ENCODE data around the gene TMEM154. TPM values are rescaled to one million over a fixed set of nuclear protein-coding genes. Genes with fewer than 3 reads are reported as not detected.

Gene TMEM154
- total RNA-seq, 4 donors from 2014 or later = 41.2 to 83.1 (median 60.5) TPM

DNA sequence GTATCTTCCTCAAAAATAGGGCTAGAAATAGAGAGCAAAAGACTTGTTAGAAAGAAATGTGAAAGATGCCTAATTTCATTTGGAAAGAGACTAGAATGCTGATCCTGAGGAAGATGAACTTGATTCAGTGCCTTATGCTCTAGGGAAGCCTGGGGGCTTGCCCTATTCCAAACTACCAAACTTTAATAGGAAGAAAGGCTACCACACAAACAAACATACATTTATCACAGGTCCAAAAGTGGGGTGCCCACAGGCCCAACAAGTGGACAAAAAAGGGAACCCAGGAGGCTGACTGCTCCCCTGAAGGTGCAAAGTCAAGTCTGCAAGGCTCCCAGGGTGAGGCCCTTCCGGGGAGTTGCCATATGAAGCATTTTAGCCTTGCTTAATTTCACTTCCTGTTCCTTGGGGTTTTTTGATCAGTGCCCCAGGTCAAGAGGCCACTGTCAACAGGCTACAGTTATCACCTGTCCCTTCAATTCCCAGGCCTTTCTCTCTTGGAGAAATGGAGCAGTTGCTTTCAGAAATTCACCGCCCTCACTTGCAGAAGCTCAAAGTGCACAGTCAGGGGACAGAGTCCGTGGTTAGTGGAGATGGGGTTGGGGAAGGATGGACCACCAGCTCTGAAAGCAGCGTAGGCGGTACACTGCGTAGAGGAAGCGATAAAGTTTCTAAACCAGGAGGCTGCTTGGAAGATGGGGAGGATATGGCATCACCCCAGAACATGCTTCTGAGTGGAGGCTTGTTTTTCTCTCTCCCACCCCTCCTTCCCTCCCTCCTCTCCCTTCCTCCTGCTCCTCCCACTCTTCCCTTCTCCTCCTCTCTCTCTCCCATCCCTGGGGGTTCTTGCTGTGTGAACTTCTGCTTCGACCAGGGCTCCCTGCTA is 36.4 kb downstream of the TMEM154 start:
- no peak overlapping the region for H3K27ac ChIP-seq
- no peaks in the 10 kb centered on the region for H3K9me3 ChIP-seq
- TF ChIP-seq CTCF (IDR thresholded peaks at IDR 0.05) = no peak
- TF ChIP-seq POLR2A (IDR thresholded peaks at IDR 0.05) = no peak
- H3K27me3 ChIP-seq = no peaks in the 10 kb centered on the region
- no peak overlapping the region for H3K4me3 ChIP-seq
- 79 to 86% methylated on average over 8 of the region's 8 CpGs for WGBS, 2 donors
- intact Hi-C loops (cut with DNase I) = loop anchor here (5.0 kb wide), 1 partner anchor 141 kb away; no protein-coding TSS in a partner anchor
- H3K36me3 ChIP-seq = peaks cover 0 to 86% (median 0%) of the 10 kb centered on the region in 3 donors
- no peak for DNase-seq
- H3K4me1 ChIP-seq = peaks cover 0 to 19% (median 0%) of the 10 kb centered on the region in 3 donors

- 54 to 56% methylated on average over 8 of the region's 8 CpGs for whole genome bisulfite sequencing, 2 donors
- Histone ChIP-seq H3K4me3 (no peak overlapping the region), H3K36me3 (peaks cover 0 to 87% (median 4%) of the 10 kb centered on the region in 3 donors), H3K9me3 (no peaks in the 10 kb centered on the region), H3K27me3 (no peaks in the 10 kb centered on the region), H3K27ac (no peak overlapping the region), H3K4me1 (peaks cover 0 to 8% (median 0%) of the 10 kb centered on the region in 3 donors)
- no peak for DNase-seq
- intact Hi-C loops (cut with DNase I) = loop anchor here (5.0 kb wide), 1 partner anchor 138 kb away; no protein-coding TSS in a partner anchor
- TF ChIP-seq POLR2A (IDR thresholded peaks at IDR 0.05) (no peak), CTCF (IDR thresholded peaks at IDR 0.05) (peak; percentile 31 to 69 (median 52))
These were observed 39.5 kb downstream of the TMEM154 start for GRCh38 chr4:152640058-152640921.

- TF ChIP-seq POLR2A (IDR thresholded peaks at IDR 0.05) (no peak), CTCF (IDR thresholded peaks at IDR 0.05) (no peak)
- WGBS, 2 donors = 72 to 82% methylated on average over 4 of the region's 4 CpGs
- no peak for DNase-seq
- H3K27me3 ChIP-seq = no peaks in the 10 kb centered on the region
- peaks cover 0 to 74% (median 4%) of the 10 kb centered on the region in 3 donors for H3K36me3 ChIP-seq
- H3K27ac ChIP-seq = no peak overlapping the region
- intact Hi-C loops (cut with DNase I) = no loop called here
- peaks cover 0 to 4% (median 0%) of the 10 kb centered on the region in 3 donors for H3K4me1 ChIP-seq
- H3K4me3 ChIP-seq = no peak overlapping the region
- H3K9me3 ChIP-seq = no peaks in the 10 kb centered on the region
These were observed 43.9 kb downstream of the TMEM154 start for GRCh38 chr4:152635851-152636250.

DNA sequence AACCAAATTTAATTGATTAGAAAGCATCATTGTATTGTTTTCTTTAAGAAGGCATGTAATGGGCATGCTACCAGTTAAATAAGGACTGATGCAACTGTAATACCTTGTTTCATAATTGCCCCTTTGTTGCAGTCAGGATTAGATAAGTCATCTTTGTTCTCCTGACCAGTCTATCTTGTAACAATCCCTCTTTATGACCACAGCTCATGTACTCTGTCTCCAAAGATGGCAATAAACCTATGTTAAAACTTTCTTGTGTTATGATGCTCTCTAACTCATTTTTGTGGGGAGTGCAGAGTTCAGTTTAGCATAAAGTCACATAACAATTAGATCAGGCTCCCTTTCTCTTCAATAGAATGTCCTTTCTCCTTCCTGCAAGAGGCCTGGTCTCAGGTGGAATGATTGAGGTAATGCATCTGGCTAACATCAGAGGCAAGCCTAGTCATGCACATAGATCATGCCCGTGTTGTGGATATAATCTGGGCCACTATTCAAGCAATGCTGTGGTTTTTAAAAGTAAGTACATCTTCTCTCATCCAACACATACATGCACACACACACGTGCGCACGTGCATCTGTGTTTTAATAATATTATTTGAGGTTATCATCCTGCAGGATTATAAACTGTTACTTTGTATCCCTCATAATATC is 45.6 kb downstream of the TMEM154 start:
- H3K27me3 ChIP-seq = no peaks in the 10 kb centered on the region
- no peak for TF ChIP-seq CTCF (IDR thresholded peaks at IDR 0.05)
- TF ChIP-seq POLR2A (IDR thresholded peaks at IDR 0.05) = no peak
- H3K4me1 ChIP-seq = peaks cover 0 to 4% (median 0%) of the 10 kb centered on the region in 3 donors
- DNase-seq = no peak
- no peaks in the 10 kb centered on the region for H3K9me3 ChIP-seq
- no peak overlapping the region for H3K27ac ChIP-seq
- 48 to 69% methylated on average over 4 of the region's 4 CpGs for WGBS, 2 donors
- H3K36me3 ChIP-seq = peaks cover 0 to 73% (median 4%) of the 10 kb centered on the region in 3 donors
- intact Hi-C loops (cut with DNase I) = loop anchor here (5.0 kb wide), 1 partner anchor 142 kb away; no protein-coding TSS in a partner anchor
- no peak overlapping the region for H3K4me3 ChIP-seq

All from esophagus squamous epithelium (tissue), 5 donors.